Central memory CD8-positive, alpha-beta T cell (primary cell): ENCODE measurements around the gene HRK.
"Not testable (repeated sequence)": the region's sequence is repeated elsewhere in the genome, so short reads cannot be mapped to it uniquely, and the experiment has no call there.

ENCODE experiments used
- ATAC-seq: fragments of 150-1000 bp; cut with Tn5 transposase; replicated peaks from 2 replicates; pipeline ENCODE4 v1.10.0; 2022; ENCODE audit warnings: mild to moderate bottlenecking, moderate FRiP score, moderate number of reproducible peaks; ENCODE audit not compliant: poor library complexity, severe bottlenecking; ENCODE audit errors: extremely low read depth
- DNase-seq, 2 donors: peaks; one replicate each; pipeline ENCODE4 v3.0.0; 2021; ENCODE audit warnings: low spot score in 2 of 2
- H3K27ac Mint-ChIP-seq: one replicate; pipeline ENCODE4 v1.8.0; 2022; ENCODE audit warnings: low read depth, mild to moderate bottlenecking, moderate library complexity, mixed read lengths
- H3K27me3 Mint-ChIP-seq: one replicate; pipeline ENCODE4 v1.8.0; 2022; ENCODE audit warnings: mixed read lengths
- H3K36me3 Mint-ChIP-seq: one replicate; pipeline ENCODE4 v1.8.0; 2022; ENCODE audit warnings: mild to moderate bottlenecking, moderate library complexity, mixed read lengths; ENCODE audit not compliant: insufficient read depth
- H3K4me1 Mint-ChIP-seq: one replicate; pipeline ENCODE4 v1.8.0; 2022; ENCODE audit warnings: mixed read lengths
- H3K4me3 Mint-ChIP-seq: one replicate; pipeline ENCODE4 v1.8.0; 2022; ENCODE audit warnings: mild to moderate bottlenecking, moderate library complexity, mixed read lengths
- H3K9me3 Mint-ChIP-seq: one replicate; pipeline ENCODE4 v1.8.0; 2022; ENCODE audit warnings: mixed read lengths

HRK gene

GRCh38 chr12:116818948-116819832 lies 62.1 kb downstream of the HRK start:
- H3K4me1 Mint-ChIP-seq, result peaks cover 30% of the 10 kb centered on the region
- no peaks in the 10 kb centered on the region for H3K27me3 Mint-ChIP-seq
- DNase-seq, result peak; percentile 86 to 88
- H3K9me3 Mint-ChIP-seq, result no peaks in the 10 kb centered on the region
- peaks cover 21% of the 10 kb centered on the region for H3K36me3 Mint-ChIP-seq
- H3K4me3 Mint-ChIP-seq, result peak overlapping the region; percentile 90
- peak overlapping the region; percentile 97 for H3K27ac Mint-ChIP-seq
- ATAC-seq, result peak; percentile 88

- DNase-seq, result no peak
- peak overlapping the region; percentile 97 for H3K27ac Mint-ChIP-seq
- peak overlapping the region; percentile 90 for H3K4me3 Mint-ChIP-seq
- no peak for ATAC-seq
- no peaks in the 10 kb centered on the region for H3K9me3 Mint-ChIP-seq
- peaks cover 21% of the 10 kb centered on the region for H3K36me3 Mint-ChIP-seq
- no peaks in the 10 kb centered on the region for H3K27me3 Mint-ChIP-seq
- H3K4me1 Mint-ChIP-seq, result peaks cover 30% of the 10 kb centered on the region
Measured at GRCh38 chr12:116818341-116818856, 62.8 kb downstream of the HRK start.

GRCh38 chr12:116814766-116815165 lies 66.5 kb downstream of the HRK start:
- not testable (repeated sequence) for H3K27me3 Mint-ChIP-seq, ATAC-seq, DNase-seq, H3K27ac Mint-ChIP-seq, H3K4me3 Mint-ChIP-seq, H3K9me3 Mint-ChIP-seq
- H3K4me1 Mint-ChIP-seq, result peaks cover 20% of the 10 kb centered on the region
- H3K36me3 Mint-ChIP-seq, result peaks cover 17% of the 10 kb centered on the region

GRCh38 chr12:116813271-116814041 lies 67.8 kb downstream of the HRK start:
- Mint-ChIP-seq H3K36me3 (peaks cover 8% of the 10 kb centered on the region), H3K4me3 (no peak overlapping the region), H3K27ac (no peak overlapping the region), H3K9me3 (no peaks in the 10 kb centered on the region), H3K4me1 (peaks cover 10% of the 10 kb centered on the region), H3K27me3 (no peaks in the 10 kb centered on the region)
- ATAC-seq, result no peak
- DNase-seq, result no peak

- Mint-ChIP-seq H3K4me1 (no peaks in the 10 kb centered on the region), H3K4me3 (no peak overlapping the region), H3K36me3 (peaks cover 2% of the 10 kb centered on the region), H3K27ac (no peak overlapping the region), H3K27me3 (no peaks in the 10 kb centered on the region), H3K9me3 (no peaks in the 10 kb centered on the region)
- ATAC-seq (no peak), DNase-seq (no peak)
Measured at GRCh38 chr12:116812238-116812637, 69.0 kb downstream of the HRK start.

GRCh38 chr12:116808113-116809105 lies 72.8 kb downstream of the HRK start:
- no peaks in the 10 kb centered on the region for H3K4me1 Mint-ChIP-seq
- H3K27ac Mint-ChIP-seq, result no peak overlapping the region
- no peaks in the 10 kb centered on the region for H3K9me3 Mint-ChIP-seq
- no peak for DNase-seq
- ATAC-seq, result no peak
- no peak overlapping the region for H3K4me3 Mint-ChIP-seq
- H3K27me3 Mint-ChIP-seq, result no peaks in the 10 kb centered on the region
- peaks cover 4% of the 10 kb centered on the region for H3K36me3 Mint-ChIP-seq

GRCh38 chr12:116807546-116807945 lies 73.7 kb downstream of the HRK start:
- no peaks in the 10 kb centered on the region for H3K4me1 Mint-ChIP-seq
- no peak overlapping the region for H3K27ac Mint-ChIP-seq
- no peak overlapping the region for H3K4me3 Mint-ChIP-seq
- no peaks in the 10 kb centered on the region for H3K27me3 Mint-ChIP-seq
- peaks cover 4% of the 10 kb centered on the region for H3K36me3 Mint-ChIP-seq
- H3K9me3 Mint-ChIP-seq, result no peaks in the 10 kb centered on the region
- DNase-seq (no peak), ATAC-seq (no peak)

- Mint-ChIP-seq H3K36me3 (peaks cover 4% of the 10 kb centered on the region), H3K27ac (no peak overlapping the region), H3K4me1 (no peaks in the 10 kb centered on the region), H3K4me3 (no peak overlapping the region), H3K27me3 (no peaks in the 10 kb centered on the region), H3K9me3 (no peaks in the 10 kb centered on the region)
- ATAC-seq (no peak), DNase-seq (no peak)
Measured at GRCh38 chr12:116806845-116807440, 74.3 kb downstream of the HRK start.
